Measurements from ENCODE around the gene TRIO.

The TRIO gene

DNA sequence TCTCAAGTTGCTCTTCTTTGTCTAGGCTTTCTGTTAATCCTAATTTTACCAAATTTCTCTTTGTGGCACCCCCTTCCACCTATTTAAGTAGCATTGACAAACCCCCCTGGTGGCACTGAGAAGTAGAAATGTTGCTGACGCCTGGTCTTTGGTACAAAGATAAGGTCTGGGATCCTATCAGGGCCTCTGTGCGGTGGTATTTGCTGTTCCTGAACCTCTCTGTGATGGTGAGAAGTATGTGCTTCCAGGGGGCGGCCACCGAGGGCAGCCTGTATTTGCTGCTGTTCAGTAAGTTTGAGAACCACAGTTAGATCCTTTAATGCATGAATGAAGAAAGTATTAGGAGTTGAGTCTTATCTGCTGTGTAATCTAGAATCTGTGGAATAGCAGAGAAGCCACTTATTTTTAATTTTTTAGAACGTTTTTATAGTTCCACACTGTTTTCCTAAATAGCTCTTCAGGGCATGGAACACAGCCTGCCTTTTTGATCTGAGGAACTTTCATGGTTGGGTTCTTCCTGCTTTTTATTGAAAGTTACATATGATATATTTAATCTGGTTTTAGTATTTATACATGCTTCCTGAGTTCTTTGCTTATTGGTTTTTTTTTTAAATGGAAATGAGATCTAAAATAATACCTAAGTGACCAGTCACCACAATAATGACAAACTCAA is 124.2 kb downstream of the TRIO start:
- DNase-seq (ENCODE audit: low spot score) = no peak

DNA sequence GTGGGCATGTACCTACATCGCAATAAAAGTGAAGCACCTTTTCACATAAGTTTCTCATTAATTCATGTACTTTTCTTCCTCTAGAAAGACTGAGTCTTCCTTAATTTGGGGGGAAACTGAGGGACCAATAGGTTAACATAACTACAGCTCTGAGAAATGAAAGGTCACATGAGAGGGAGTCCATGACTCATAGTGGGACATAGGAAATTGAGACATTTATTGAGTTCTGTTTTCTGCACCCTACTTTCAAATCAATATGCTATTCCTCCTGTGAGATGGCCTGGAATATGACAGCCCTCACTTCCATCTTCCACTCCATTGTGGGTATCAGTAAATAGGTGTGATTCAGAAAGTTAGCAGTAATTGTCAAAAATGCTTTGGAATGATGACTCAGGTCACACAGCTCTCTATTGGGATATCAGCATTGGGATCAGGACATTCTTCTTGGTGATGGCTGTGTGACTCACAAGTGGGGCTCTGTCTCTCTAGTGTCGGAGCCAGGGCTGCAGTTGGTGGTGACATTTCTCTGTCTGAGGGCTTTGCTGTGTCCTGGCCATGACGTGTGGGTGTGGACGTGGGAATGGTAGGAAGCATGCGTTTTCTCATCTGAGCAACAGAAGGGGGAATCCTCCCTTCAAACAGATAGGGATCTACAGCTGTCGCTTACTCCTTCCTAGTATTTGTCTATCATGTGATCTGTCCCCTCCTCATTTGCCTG is 125.0 kb downstream of the TRIO start:
- DNase-seq (ENCODE audit: low spot score) = peak; percentile 99

DNA sequence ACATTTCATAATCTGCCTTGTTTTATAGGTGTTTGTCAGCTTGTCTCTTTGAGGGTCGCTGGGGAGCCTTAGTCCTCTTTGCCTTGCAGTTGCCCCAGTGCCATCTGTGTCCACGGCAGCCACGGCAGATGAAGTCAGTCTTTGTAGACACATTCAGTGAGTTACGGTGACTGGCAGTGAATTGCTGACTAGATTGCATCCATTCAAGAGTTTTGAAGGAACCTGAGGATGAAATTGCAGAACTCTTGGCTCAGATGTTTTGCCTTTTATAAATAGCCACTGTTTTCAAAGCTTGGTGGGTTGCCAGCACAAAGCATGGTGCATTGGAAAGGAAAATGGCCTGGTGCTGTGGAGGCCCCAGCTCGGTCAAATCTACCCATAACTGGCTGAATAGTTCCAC is 125.6 kb downstream of the TRIO start:
- no peak for DNase-seq (ENCODE audit: low spot score)

DNA sequence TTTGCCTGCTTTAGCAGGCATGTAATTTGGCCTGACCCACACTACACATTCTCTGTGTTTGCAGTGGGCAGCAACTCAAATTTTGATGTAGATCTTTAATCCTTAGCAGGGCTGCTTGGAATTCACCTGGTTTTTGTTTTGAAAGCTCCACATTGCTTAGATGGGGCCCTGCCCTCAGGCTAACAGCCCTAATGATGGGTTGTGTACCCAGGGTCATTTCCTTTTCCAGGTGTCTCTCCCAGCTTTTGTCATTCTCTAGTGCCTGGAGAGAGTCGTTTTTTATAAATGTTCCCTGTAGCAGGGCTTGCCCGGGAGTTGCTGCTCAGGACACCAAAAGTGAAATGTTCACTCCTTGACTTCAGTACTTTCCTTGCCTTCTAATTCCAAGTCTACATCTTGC is 126.3 kb downstream of the TRIO start:
- no peak for DNase-seq (ENCODE audit: low spot score)

DNA sequence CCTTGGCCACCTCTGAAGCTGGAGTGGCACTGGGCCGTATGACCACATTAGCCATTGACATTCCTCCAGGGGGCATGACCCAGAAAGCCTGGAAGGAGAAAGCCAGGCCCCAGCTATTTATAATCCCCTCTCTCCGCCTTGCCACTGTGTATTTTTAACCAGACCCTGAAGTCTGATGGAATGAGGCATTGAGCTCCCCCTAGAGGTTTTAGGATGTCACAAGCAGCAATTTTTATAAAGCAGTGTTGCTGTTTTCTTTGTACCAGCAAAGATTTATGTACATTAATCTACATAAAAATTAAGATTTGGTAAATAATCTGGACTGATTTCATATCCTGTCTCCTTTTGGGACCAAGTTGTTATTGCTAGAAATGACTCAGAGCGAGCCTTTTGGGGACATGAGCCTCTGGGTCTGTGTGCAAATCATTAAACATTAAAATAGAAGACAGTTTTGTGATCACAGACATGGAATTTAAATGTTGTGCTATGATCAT is 127.1 kb downstream of the TRIO start:
- peak; percentile 91 for DNase-seq (ENCODE audit: low spot score)

DNA sequence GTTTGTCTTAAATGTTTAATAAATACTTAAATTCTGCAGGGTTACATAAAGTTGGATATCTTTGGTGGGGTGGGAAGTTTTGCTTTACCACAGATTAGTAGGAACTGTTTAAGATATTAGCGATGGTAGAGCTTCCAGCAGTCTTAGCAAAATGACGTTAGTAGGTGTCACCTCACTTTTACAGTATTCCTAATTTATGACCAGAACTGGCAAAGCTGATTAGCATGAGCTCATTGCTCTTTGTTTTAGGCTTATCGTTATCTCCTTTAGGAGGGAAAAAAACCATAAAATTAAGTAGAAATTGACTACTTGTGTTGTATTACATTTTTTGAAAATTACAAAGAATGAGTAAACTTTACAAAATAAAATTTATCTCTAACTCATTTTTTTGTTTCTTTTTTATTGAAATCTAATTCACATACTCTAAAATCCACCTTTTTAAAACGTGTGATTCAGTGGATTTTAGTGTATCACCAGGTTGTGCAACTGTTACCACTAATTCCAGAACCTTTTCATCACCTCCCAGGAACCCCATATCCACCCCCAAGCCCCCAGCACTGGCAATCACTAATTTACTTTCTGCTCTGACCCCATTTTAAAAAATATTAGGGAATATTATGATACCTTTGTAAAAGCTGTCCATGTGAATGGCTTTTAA is 129.5 kb downstream of the TRIO start:
- no peak for DNase-seq (ENCODE audit: low spot score)

DNA sequence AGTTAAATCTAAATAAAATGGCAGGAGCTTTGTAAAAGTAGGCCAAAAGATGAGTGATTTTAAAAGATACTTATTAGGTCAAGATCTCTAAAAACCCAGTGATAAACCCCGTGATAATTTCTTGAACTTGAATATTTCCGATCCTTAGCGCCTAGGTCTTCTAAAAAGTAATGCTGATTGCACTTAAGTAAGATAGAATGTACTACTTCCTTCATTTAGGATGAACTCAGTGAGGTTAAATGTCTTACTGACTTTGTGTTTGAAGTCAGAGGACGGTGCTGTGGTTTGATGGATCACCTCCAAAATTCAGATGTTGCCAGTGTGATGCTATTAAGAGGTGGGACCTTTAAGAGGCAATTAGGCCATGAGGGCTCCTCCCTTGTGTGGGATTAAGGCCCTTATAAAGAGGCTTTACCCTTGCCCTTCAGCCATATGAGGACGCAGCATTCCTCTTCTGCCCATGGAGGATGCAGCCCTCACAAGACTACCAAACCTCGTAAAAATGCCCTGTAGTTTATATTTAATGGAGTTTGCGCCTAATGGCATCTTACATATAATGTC is 130.1 kb downstream of the TRIO start:
- DNase-seq (ENCODE audit: low spot score) = no peak

DNA sequence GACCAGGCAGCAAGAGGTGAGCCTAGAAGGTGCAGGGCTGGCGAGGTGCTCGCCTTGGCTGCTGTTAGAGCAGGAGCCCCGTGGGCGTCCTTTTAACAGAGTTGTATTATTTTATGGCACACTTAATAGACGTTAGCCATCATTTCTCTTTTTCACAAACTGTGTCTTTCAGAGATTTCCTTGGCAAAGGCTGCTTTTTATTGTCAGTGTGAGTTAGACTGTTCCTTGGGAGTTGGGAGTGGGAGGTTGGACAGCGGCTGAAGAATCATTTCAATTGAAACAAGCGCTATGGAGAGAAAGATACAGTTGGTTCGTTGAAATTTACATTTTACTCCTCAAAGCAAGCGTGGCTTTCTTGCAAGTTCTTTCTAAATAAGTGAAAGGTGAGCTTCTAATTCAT is 133.2 kb downstream of the TRIO start:
- no peak for DNase-seq (ENCODE audit: low spot score)

DNA sequence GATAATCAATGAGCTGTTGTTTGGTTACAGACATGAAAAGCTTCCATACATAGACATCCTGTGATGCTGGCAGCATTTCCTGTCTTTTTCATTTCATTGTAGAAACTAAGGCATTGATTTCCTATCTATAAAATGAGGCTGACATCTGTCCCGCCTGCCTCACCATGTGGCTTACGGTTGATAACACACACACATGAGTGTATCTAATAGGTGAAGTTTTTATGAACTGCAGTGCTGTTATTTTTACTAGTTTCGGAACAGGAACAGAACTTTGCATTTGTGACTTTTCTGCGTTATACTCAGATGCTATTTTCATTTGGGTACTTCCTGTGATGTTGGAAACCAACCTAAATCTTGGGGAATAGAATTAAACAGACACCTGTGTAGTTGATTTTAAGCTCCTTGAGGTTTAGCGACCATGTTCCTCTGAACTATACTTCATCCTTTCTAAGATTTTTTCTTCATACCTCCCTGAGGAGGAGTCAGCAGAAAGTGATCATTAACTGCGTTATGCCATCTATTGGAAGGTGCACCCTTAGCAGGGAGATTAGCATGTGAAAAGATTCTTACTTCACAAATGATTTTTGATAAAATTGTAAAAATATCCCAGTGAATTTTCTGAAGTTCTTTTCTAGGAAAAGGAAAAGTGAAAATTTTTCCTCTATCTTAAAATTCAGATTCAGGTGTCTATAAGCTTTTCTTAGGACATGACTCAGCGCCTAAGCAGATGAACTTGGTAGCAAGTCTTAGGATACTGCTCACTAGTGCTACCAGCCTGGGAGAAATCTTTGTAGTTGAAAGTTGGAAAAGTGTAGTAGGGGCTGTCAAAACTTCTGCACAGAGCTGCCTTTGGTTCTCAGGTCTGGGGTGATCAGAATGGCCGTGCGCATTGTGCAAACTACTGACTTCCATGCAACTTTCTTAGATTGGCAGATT is 134.5 kb downstream of the TRIO start:
- DNase-seq (ENCODE audit: low spot score) = no peak

DNA sequence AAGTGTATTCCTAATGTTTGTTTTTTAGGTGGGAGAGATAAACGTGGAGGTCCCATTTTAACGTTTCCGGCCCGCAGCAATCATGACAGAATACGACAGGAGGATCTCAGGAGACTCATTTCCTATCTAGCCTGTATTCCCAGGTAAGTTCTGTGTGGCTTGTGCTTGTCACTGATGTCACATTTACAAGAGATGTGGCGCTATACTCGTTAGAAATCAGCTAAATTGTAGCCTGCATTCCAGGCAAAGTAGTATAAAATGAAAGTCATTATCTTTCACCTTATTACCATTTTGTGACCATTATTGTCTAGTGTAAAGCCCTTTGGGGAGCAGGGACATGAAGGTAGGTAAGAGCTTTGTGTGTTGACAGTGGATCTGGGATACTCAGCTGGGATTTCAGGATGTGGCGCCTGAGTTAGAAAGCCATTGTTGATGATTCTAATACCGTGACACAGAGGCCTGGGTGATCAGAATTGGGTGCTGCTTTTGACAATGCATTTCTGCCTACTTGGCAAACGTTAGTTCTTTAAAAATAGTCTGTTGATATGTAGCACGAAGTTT is 137.2 kb downstream of the TRIO start:
- DNase-seq (ENCODE audit: low spot score) = no peak

DNA sequence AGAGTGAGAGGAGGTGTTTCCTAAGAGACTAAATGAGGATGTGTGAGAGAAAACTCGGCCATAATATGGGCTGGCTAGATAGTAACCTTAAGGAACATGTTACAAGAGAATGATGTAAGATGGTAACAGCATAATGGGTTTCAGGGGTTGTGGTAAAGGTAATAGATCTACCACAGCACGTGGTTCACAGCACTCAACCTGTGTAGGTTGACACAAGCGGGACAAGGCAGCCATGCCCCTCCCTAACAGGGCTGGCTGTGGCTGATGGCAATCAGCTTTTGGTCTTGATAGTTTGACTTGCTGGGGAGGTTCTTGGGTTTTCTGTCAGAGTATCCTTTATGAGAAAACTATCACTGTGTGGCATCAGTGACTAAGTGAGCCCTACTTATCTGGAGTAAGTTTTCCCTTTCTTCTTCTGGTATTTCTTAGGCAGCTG is 138.6 kb downstream of the TRIO start:
- DNase-seq (ENCODE audit: low spot score) = no peak

DNA sequence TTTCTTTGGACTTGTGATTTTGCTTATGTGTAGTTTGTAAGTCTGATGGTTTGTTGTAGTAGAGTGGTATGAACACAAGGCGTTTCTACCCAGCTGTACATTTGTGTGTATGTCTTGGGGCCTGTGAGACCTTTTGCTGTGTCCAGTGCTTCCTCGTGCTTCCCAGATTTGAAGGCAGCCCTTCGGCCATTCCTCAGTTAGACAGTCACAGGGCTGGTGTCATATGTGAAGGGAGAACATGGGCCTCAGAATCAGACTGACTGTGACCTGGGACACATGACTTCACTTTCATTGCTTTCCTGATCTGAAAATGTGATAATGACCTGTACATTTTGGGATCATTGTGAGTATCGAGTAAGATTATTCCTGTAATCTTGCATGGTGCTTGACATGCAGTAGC is 140.0 kb downstream of the TRIO start:
- DNase-seq (ENCODE audit: low spot score) = no peak

DNA sequence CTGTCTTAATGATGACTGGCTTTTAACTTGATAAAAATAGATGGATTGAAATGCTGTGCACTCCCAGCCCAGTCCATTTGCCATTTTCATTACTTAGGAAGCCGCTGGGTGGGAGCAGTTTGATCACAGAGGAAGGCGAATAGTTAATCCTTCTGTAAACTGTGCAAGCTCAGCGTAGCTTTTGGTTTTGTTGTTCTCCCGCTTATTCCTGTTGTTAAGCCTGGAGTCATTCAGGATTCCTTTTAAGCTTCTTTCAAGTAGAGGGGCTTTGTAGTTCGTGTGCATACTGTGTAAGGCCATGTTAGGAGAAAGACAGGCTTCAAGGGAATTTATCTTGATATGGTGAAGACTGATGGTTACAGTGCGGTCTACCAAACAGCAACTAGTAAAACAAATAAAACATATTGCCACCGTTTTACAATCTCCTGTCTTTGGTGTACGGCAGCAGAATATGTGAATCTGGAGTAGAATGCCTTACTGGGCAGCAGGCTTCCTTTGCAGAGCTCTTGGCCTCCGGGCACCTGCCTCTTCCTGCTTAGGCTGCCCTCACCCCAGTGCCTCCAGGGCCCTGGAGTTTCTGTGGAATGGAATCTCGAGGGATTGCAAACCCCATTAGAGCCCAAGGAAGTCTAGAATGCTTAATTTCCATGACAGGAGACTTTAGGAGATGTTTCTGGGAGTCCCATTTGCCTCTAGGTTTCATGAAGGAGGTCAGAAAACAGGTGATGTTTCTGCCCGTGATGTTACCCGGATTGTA is 141.4 kb downstream of the TRIO start:
- DNase-seq (ENCODE audit: low spot score) = no peak

DNA sequence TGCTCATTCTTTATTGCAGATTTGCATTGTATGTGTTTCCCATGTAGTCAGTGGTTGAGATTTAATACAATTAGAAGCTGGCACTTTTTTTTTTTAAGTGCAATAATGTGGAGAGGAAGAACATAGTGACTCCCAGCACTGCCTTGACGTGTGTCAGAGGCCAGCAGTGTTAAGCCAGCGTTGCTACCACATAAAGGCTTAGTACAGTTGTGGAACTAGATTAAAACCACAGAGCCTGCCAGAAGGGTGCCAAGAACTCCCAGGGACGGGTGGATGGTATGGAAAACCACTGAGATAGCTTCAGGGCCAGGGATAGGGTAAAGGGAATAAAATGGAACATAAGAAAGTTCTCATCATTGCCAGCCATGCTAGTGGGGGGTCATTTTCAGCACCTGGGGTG is 142.9 kb downstream of the TRIO start:
- DNase-seq (ENCODE audit: low spot score) = no peak

DNA sequence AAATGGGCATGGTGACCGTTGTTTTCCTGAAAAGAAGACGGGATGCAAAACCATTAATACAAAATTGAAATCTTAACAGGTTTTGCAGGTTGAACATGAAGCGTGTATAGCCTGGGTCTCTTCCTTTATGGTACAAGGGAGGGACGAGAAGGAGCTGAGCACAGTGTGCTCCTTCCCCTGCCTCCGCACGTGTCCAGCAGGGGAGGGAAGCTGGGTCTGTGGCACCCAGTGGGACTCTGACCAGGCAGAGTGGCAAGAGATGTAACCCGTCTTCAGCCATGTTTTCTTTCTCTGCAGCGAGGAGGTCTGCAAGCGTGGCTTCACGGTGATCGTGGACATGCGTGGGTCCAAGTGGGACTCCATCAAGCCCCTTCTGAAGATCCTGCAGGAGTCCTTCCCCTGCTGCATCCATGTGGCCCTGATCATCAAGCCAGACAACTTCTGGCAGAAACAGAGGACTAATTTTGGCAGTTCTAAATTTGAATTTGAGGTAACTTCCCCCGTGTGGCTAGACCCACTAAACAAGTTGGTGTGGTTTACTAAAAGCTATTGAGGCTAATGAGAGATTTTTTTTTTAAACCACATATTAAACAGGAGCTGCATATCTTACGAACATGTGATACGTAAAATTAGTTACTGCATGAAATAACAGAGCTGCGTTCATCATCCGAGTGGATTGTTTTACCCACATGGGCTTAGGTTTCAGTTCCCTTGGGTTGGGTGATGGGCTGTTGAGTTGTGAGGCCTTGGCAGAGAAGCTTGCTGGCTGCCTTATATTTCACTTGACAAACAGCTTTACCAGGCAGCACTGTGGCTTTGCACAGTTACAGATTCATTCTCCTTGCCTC is 143.7 kb downstream of the TRIO start:
- DNase-seq (ENCODE audit: low spot score) = no peak

DNA sequence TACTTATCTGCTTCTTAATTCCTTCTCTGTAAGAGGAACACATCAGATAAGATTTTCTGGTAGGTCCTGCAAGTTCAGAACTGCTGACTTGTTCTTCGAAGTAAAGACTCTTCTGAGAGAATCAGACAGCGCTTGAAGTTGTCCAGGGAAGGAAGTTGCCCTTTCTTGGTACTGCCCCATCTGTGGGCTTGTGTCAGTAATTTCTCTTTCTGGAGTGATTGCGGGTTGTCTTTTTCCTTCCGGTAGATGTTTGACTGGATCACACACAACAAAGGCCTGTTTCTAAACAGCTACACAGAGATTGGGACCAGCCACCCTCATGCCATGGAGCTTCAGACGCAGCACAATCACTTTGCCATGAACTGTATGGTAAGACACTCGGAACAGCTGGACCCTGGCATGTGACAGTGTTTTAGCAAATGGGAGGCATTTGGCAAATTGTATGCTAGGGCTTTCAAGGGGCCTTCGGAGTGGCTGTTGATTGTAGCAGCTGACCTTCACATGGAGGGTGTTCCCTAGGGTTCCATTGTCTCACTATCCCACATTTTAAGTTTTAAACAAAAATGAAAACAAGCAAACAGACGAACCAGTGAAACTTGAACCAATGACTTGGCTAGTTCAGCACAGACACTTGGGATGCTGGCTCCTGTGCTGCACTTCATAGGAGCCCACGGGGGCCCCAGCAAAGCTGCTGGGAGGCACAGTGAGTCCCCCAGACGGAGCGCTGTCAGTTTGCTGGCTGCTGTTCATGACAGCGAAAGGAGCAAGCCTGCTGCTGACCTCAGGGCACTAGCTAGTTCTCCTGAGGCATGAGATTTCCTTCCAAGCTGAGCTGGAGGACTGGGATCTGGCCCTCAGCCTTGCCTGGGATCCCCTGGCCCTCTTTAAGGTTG is 149.9 kb downstream of the TRIO start:
- no peak for DNase-seq (ENCODE audit: low spot score)

DNA sequence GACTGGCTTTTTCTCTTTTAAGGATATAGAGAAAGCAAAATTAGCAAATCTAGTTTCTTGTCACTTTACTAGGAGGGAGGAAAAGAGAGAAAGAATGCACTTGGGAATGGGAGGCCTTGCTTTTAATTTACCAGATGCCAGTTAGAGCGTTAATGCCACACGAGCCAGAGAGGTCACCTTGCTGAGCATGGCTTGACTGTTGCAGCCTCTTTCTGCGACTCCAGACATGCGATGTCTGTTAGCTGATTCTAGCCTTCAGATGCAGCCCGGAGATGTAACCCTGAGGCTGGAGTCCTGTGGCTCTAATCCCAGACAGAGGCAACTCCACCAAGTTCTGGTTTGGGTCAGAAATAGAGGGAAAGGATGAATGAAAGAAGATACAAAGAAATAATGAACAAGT is 152.5 kb downstream of the TRIO start:
- DNase-seq (ENCODE audit: low spot score) = no peak

DNA sequence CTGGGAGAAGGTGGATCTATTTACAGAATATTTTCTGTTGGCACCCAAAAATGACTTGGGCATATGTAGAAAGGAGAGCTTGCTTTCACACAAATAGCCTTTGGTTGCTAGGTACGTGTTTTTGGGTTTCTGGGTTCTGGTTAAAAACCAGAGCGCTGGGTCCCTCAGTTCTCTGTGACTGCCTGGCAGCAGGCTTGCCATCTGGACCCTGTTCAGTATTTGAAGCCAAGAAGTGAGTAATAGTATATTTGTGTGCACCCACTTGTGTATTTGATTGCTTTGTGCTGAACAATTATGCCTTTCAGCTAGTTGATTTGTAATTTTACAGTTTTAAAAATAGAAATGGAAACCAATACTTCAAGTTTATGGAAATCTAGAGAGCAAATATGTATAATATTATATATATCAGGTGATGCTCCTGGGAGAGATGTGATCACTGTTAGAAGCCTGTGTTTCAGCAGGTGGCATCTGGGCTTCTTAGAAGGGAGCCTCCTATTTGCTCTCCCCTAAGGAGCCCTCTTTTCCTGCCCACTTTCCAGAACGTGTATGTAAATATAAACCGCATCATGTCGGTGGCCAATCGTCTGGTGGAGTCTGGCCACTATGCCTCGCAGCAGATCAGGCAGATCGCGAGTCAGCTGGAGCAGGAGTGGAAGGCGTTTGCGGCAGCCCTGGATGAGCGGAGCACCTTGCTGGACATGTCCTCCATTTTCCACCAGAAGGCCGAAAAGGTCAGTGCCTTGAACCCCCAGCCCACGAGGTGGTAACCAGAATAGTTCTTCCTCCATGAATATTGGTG is 153.6 kb downstream of the TRIO start:
- no peak for DNase-seq (ENCODE audit: low spot score)

Measured in kidney capillary endothelial cell (primary cell).